HepG2 (cell line): Measurements from ENCODE around the gene OAS2. TPM values are rescaled to one million over a fixed set of nuclear protein-coding genes. Genes with fewer than 3 reads are reported as not detected.

Experiments used
- ATAC-seq: fragments of 200-7000 bp; cut with Tn5 transposase; 3 replicates; pipeline ENCODE4 v1.9.1; 2020; ENCODE audit warnings: mild to moderate bottlenecking, moderate library complexity
- BruUV-seq: library from RNA; stranded (reverse); fragments of 400-500 nt; replicated peaks from 2 replicates; lab custom pipeline; 2021; lab: Mats Ljungman, UMichigan
- CTCF ChIA-PET: fragments of 300-600 bp; formaldehyde crosslinking; extraction: SDS; loops from one replicate; lab custom pipeline; 2021; ENCODE audit warnings: low total read pairs, inconsistent platforms, low intra/inter-chr PET ratio; lab: Yijun Ruan, JAX
- POLR2A ChIA-PET: fragments of 350-600 bp; sonication (Branson Sonifier 250); formaldehyde crosslinking; loops from one replicate; lab custom pipeline; 2020; ENCODE audit warnings: antibody characterized with exemption, inconsistent platforms; lab: Yijun Ruan, JAX
- DNase-seq: peaks from one replicate; pipeline ENCODE4 v3.0.0-alpha.2; 2015; ENCODE audit warnings: low spot score
- FAIRE-seq: peaks from 3 replicates; lab custom pipeline; 2011; peaks lifted over from hg19 to GRCh38; lab: Jason Lieb, UNC
- H2AFZ ChIP-seq: one replicate; pipeline ENCODE4 v1.6.1; 2011; ENCODE audit warnings: low read length, inconsistent platforms
- H3K27ac ChIP-seq: fragments of 300-600 bp; 3 replicates; pipeline ENCODE4 v1.8.0; 2011; ENCODE audit warnings: mixed run types, mild to moderate bottlenecking, mixed read lengths, low read length, inconsistent platforms; ENCODE audit not compliant: insufficient read depth; ENCODE audit errors: extremely low read length
- H3K27me3 ChIP-seq, 2 experiments: fragments of 200-600 bp in 1 of 2; 2 replicates in 1 of 2; 3 replicates in 1 of 2; pipeline versions ENCODE4 v1.6.0 to v1.8.0; 2011; ENCODE audit warnings: low read length in 2 of 2, mild to moderate bottlenecking in 2 of 2, moderate library complexity in 2 of 2, inconsistent platforms in 1 of 2; ENCODE audit not compliant: insufficient read depth in 2 of 2, control insufficient read depth in 1 of 2
- H3K36me3 ChIP-seq, 2 experiments: fragments of 200-600 bp in 1 of 2; replicated peaks in 1 of 2; 2 replicates in 1 of 2; 3 replicates in 1 of 2; pipeline versions ENCODE4 v1.5.1 to v1.8.0; 2011; ENCODE audit warnings: low read length in 2 of 2, inconsistent platforms in 1 of 2; ENCODE audit not compliant: insufficient read depth in 2 of 2, control insufficient read depth in 1 of 2
- H3K4me1 ChIP-seq: 2 replicates; pipeline ENCODE4 v1.5.1; 2012; ENCODE audit warnings: low read length, inconsistent platforms; ENCODE audit not compliant: insufficient read depth
- H3K4me2 ChIP-seq: 2 replicates; pipeline ENCODE4 v1.6.0; 2011; ENCODE audit warnings: low read depth, low read length, inconsistent platforms
- H3K4me3 ChIP-seq, 3 experiments: fragments of 200-600 bp in 1 of 3; sonication (generic), shearing (Covaris generic) in 1 of 3; replicated peaks in 1 of 3; 2 replicates each; pipeline ENCODE4 v1.5.1; 2011 to 2016; ENCODE audit warnings: low read length in 3 of 3, inconsistent platforms in 2 of 3, low read depth in 2 of 3, mild to moderate bottlenecking in 2 of 3, control low read depth in 1 of 3, mixed read lengths in 1 of 3; ENCODE audit not compliant: insufficient read depth in 1 of 3
- H3K79me2 ChIP-seq: one replicate; pipeline ENCODE4 v1.6.1; 2011; ENCODE audit warnings: low read length, inconsistent platforms; ENCODE audit not compliant: insufficient read depth
- H3K9ac ChIP-seq: 2 replicates; pipeline ENCODE4 v1.6.0; 2011; ENCODE audit warnings: mild to moderate bottlenecking, low read depth, low read length, inconsistent platforms; ENCODE audit not compliant: insufficient read depth
- H3K9me3 ChIP-seq: 2 replicates; pipeline ENCODE4 v1.5.1; 2012; ENCODE audit warnings: mild to moderate bottlenecking, low read length
- H4K20me1 ChIP-seq: 2 replicates; pipeline ENCODE4 v1.6.0; 2011; ENCODE audit warnings: inconsistent platforms, mild to moderate bottlenecking, low read length, moderate library complexity; ENCODE audit not compliant: insufficient read depth
- HNRNPLL ChIP-seq: fragments of 200-400 bp; formaldehyde crosslinking; IDR thresholded peaks from 2 replicates; pipeline ENCODE4 v1.6.1; 2017; ENCODE audit warnings: mild to moderate bottlenecking, low read depth, low read length; ENCODE audit not compliant: poor library complexity, severe bottlenecking
- MAFG ChIP-seq: sonication (generic); formaldehyde crosslinking; IDR thresholded peaks from 2 replicates; pipeline ENCODE4 v1.5.1; 2020; ENCODE audit warnings: mild to moderate bottlenecking, missing genetic modification reagents
- RAD21 ChIP-seq: fragments of 450-650 bp; formaldehyde crosslinking; IDR thresholded peaks from 2 replicates; pipeline ENCODE4 v1.5.0; 2020; ENCODE audit warnings: mild to moderate bottlenecking
- SNRNP70 ChIP-seq: fragments of 200-400 bp; formaldehyde crosslinking; IDR thresholded peaks from 2 replicates; pipeline ENCODE4 v1.6.1; 2017; ENCODE audit warnings: mild to moderate bottlenecking, low read depth, low read length, moderate library complexity
- ZNF318 ChIP-seq: sonication (generic); formaldehyde crosslinking; IDR thresholded peaks from 2 replicates; pipeline ENCODE4 v1.4.0; 2020; ENCODE audit warnings: mild to moderate bottlenecking, missing genetic modification reagents
- ZNF619 ChIP-seq: sonication (generic); formaldehyde crosslinking; IDR thresholded peaks from 2 replicates; pipeline ENCODE4 v1.4.0; 2020; ENCODE audit warnings: mild to moderate bottlenecking, missing genetic modification reagents
- WGBS: methylation state at CpG from one replicate; pipeline ENCODE4 v1.1.6; 2017; ENCODE audit warnings: low lambda C conversion rate; 5-methylcytosine and 5-hydroxymethylcytosine counted together
- in situ Hi-C: cut with HindIII; loops from 2 replicates; pipeline ENCODE4 v1.10.0; 2017; ENCODE audit warnings: low pct_unique_long_range_greater_than_20kb; ENCODE audit not compliant: extremely low pct_ligation_motif_present
- intact Hi-C: fragments of 100-400 bp; cut with micrococcal nuclease; formaldehyde crosslinking; loops from one replicate; pipeline ENCODE4 v1.10.0; 2022; ENCODE audit not compliant: unreplicated experiment
- polyA plus RNA-seq, 8 experiments: library from polyadenylated mRNA; depleted of rRNA in 3 of 8; stranded (reverse) in 7 of 8; unstranded in 1 of 8; fragments of >200 nt; fragmentation: Illumina TruSeq in 4 of 8; extraction: Trizol in 4 of 8; gene quantifications; 2 replicates each; pipeline versions ENCODE4 v1.2.1 to v1.2.3, GENCODE V29; 2011 to 2016; ENCODE audit warnings: low read depth in 4 of 8, missing spikeins in 1 of 8, mixed read lengths in 1 of 8; ENCODE audit not compliant: insufficient read depth in 1 of 8
- total RNA-seq, 5 experiments: library from RNA; depleted of rRNA; stranded (reverse); fragments of >200 nt; fragmentation: Illumina TruSeq; extraction: Trizol; gene quantifications; 2 replicates each; pipeline ENCODE4 v1.2.3, GENCODE V29; 2016; ENCODE audit warnings: low read depth in 1 of 5

Gene OAS2
- total and polyA plus RNA-seq, 2 of the 13 experiments (the other 11 are each of a cell fraction or from before 2014, with no cell fraction given): 0.05 to 0.24 TPM

GRCh38 chr12:112964067-112964670 lies 14.2 kb upstream of the OAS2 start:
- no peak for FAIRE-seq
- H3K4me2 ChIP-seq: no peak overlapping the region
- no peak overlapping the region for H2AFZ ChIP-seq
- 98% methylated on average over 5 of the region's 6 CpGs for WGBS
- no peak overlapping the region for H3K9ac ChIP-seq
- no peak overlapping the region for H3K27ac ChIP-seq
- no peak for ATAC-seq
- intact Hi-C loops (no loop called here), in situ Hi-C loops (no loop called here)
- no peak overlapping the region for H3K4me3 ChIP-seq
- no peaks in the 10 kb centered on the region for H3K9me3 ChIP-seq
- H3K27me3 ChIP-seq: no peaks in the 10 kb centered on the region
- CTCF ChIA-PET: no interaction called here
- H4K20me1 ChIP-seq: no peaks in the 10 kb centered on the region
- H3K4me1 ChIP-seq: peaks cover 6% of the 10 kb centered on the region; the same call in 1 of the 2 replicates
- POLR2A ChIA-PET: no interaction called here
- H3K36me3 ChIP-seq: peaks cover 8 to 25% of the 10 kb centered on the region in 2 experiments; a peak in 4 of 5 replicates
- H3K79me2 ChIP-seq: no peaks in the 10 kb centered on the region
- TF ChIP-seq ZNF619 (CRISPR knock-in tag): no peak
- TF ChIP-seq HNRNPLL: no peak
- TF ChIP-seq ZNF318 (CRISPR knock-in tag): no peak
- TF ChIP-seq RAD21 (CRISPR knock-in tag): no peak
- no peak for TF ChIP-seq SNRNP70
- TF ChIP-seq MAFG (CRISPR knock-in tag): no peak
- TF ChIP-seq, all 625 proteins: peak for 0
- DNase-seq: no peak
- BruUV-seq: no TSS peak
